Esophagus muscularis mucosa (tissue), 4 donors: ENCODE measurements around the gene TTLL12.

ENCODE experiments used
- EP300 ChIP-seq: sonication (generic); formaldehyde crosslinking; IDR thresholded peaks from one replicate; pipeline ENCODE4 v1.6.1; 2017; ENCODE audit warnings: antibody characterized with exemption
- POLR2A ChIP-seq: fragments of 450-650 bp; IDR thresholded peaks from one replicate; pipeline ENCODE4 v1.6.1; 2017; ENCODE audit warnings: antibody characterized with exemption, moderate library complexity, mild to moderate bottlenecking, low read depth
- POLR2AphosphoS5 ChIP-seq, 2 donors: sonication (generic); formaldehyde crosslinking; IDR thresholded peaks; one replicate each; pipeline ENCODE4 v1.6.1; 2017; ENCODE audit warnings: antibody characterized with exemption in 2 of 2
- TF ChIP-seq, protein P1 (sequence below), 3 experiments: fragments of 200-600 bp in 2 of 3; fragments of 450-650 bp in 1 of 3; sonication (generic) in 2 of 3; IDR thresholded peaks; one replicate each; pipeline ENCODE4 v1.5.1; 2017 to 2019; ENCODE audit warnings: antibody characterized with exemption in 3 of 3, mild to moderate bottlenecking in 2 of 3, moderate library complexity in 1 of 3

- TF ChIP-seq, protein P1, sequence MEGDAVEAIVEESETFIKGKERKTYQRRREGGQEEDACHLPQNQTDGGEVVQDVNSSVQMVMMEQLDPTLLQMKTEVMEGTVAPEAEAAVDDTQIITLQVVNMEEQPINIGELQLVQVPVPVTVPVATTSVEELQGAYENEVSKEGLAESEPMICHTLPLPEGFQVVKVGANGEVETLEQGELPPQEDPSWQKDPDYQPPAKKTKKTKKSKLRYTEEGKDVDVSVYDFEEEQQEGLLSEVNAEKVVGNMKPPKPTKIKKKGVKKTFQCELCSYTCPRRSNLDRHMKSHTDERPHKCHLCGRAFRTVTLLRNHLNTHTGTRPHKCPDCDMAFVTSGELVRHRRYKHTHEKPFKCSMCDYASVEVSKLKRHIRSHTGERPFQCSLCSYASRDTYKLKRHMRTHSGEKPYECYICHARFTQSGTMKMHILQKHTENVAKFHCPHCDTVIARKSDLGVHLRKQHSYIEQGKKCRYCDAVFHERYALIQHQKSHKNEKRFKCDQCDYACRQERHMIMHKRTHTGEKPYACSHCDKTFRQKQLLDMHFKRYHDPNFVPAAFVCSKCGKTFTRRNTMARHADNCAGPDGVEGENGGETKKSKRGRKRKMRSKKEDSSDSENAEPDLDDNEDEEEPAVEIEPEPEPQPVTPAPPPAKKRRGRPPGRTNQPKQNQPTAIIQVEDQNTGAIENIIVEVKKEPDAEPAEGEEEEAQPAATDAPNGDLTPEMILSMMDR (IDR thresholded peaks at IDR 0.05): no peak
- TF ChIP-seq POLR2A (no peak), EP300 (no peak), POLR2AphosphoS5 (IDR thresholded peaks at IDR 0.05) (peak; percentile 83 to 92)
Observed at GRCh38 chr22:43142880-43143562, 43.9 kb downstream of the TTLL12 start, which contains the start of gene MCAT.
